ENCODE data around the gene SEMA3D. TPM values are rescaled to one million over a fixed set of nuclear protein-coding genes. Genes with fewer than 3 reads are reported as not detected.

Gene SEMA3D
- total RNA-seq, 1 donor from 2014 or later: 25.1 TPM

- Histone ChIP-seq H3K27me3 (ENCODE audit: control insufficient read depth in 3 of 3, insufficient read depth in 3 of 3, low read length in 3 of 3) (no peaks in the 10 kb centered on the region), H3K9me3 (ENCODE audit: control insufficient read depth in 3 of 3, low read length in 3 of 3) (no peaks in the 10 kb centered on the region), H3K4me3 (ENCODE audit: low read length in 3 of 3) (no peak overlapping the region), H3K9ac (ENCODE audit: low read depth in 1 of 3, low read length in 3 of 3) (no peak overlapping the region), H3K36me3 (ENCODE audit: control insufficient read depth in 3 of 3, insufficient read depth in 3 of 3, low read length in 3 of 3) (no peaks in the 10 kb centered on the region), H3K4me1 (ENCODE audit: control insufficient read depth in 3 of 3, insufficient read depth in 3 of 3, low read length in 3 of 3) (no peaks in the 10 kb centered on the region), H3K27ac (ENCODE audit: low read depth, low read length) (no peak overlapping the region)
These were observed 92.7 kb downstream of the SEMA3D start for GRCh38 chr7:85094046-85094725.

- H3K27ac ChIP-seq (ENCODE audit: low read depth, low read length): no peak overlapping the region
- H3K27me3 ChIP-seq (ENCODE audit: control insufficient read depth in 3 of 3, insufficient read depth in 3 of 3, low read length in 3 of 3): no peaks in the 10 kb centered on the region
- H3K4me3 ChIP-seq (ENCODE audit: low read length in 3 of 3): no peak overlapping the region
- H3K9me3 ChIP-seq (ENCODE audit: control insufficient read depth in 3 of 3, low read length in 3 of 3): no peaks in the 10 kb centered on the region
- no peaks in the 10 kb centered on the region for H3K4me1 ChIP-seq (ENCODE audit: control insufficient read depth in 3 of 3, insufficient read depth in 3 of 3, low read length in 3 of 3)
- H3K9ac ChIP-seq (ENCODE audit: low read depth in 1 of 3, low read length in 3 of 3): no peak overlapping the region
- no peaks in the 10 kb centered on the region for H3K36me3 ChIP-seq (ENCODE audit: control insufficient read depth in 3 of 3, insufficient read depth in 3 of 3, low read length in 3 of 3)
These were observed 95.3 kb downstream of the SEMA3D start for GRCh38 chr7:85091565-85091928.

- H3K9ac ChIP-seq (ENCODE audit: low read depth in 1 of 3, low read length in 3 of 3): no peak overlapping the region
- no peaks in the 10 kb centered on the region for H3K27me3 ChIP-seq (ENCODE audit: control insufficient read depth in 3 of 3, insufficient read depth in 3 of 3, low read length in 3 of 3)
- no peak overlapping the region for H3K27ac ChIP-seq (ENCODE audit: low read depth, low read length)
These were observed 95.8 kb downstream of the SEMA3D start for GRCh38 chr7:85090919-85091564.

GRCh38 chr7:85090143-85090542 lies 96.7 kb downstream of the SEMA3D start:
- H3K9me3 ChIP-seq (ENCODE audit: control insufficient read depth in 3 of 3, low read length in 3 of 3): no peaks in the 10 kb centered on the region
- no peak overlapping the region for H3K4me3 ChIP-seq (ENCODE audit: low read length in 3 of 3)
- no peak overlapping the region for H3K27ac ChIP-seq (ENCODE audit: low read depth, low read length)
- no peaks in the 10 kb centered on the region for H3K27me3 ChIP-seq (ENCODE audit: control insufficient read depth in 3 of 3, insufficient read depth in 3 of 3, low read length in 3 of 3)
- H3K36me3 ChIP-seq (ENCODE audit: control insufficient read depth in 3 of 3, insufficient read depth in 3 of 3, low read length in 3 of 3): no peaks in the 10 kb centered on the region
- H3K4me1 ChIP-seq (ENCODE audit: control insufficient read depth in 3 of 3, insufficient read depth in 3 of 3, low read length in 3 of 3): no peaks in the 10 kb centered on the region
- no peak overlapping the region for H3K9ac ChIP-seq (ENCODE audit: low read depth in 1 of 3, low read length in 3 of 3)

More at GRCh38 chr7:85090919-85091564, 95.8 kb downstream of the SEMA3D start:
- Histone ChIP-seq H3K9me3 (ENCODE audit: control insufficient read depth in 3 of 3, low read length in 3 of 3) (no peaks in the 10 kb centered on the region), H3K36me3 (ENCODE audit: control insufficient read depth in 3 of 3, insufficient read depth in 3 of 3, low read length in 3 of 3) (no peaks in the 10 kb centered on the region), H3K4me1 (ENCODE audit: control insufficient read depth in 3 of 3, insufficient read depth in 3 of 3, low read length in 3 of 3) (no peaks in the 10 kb centered on the region), H3K4me3 (ENCODE audit: low read length in 3 of 3) (no peak overlapping the region)

- Histone ChIP-seq H3K27me3 (ENCODE audit: control insufficient read depth in 3 of 3, insufficient read depth in 3 of 3, low read length in 3 of 3) (no peaks in the 10 kb centered on the region), H3K9me3 (ENCODE audit: control insufficient read depth in 3 of 3, low read length in 3 of 3) (no peaks in the 10 kb centered on the region), H3K36me3 (ENCODE audit: control insufficient read depth in 3 of 3, insufficient read depth in 3 of 3, low read length in 3 of 3) (no peaks in the 10 kb centered on the region), H3K9ac (ENCODE audit: low read depth in 1 of 3, low read length in 3 of 3) (no peak overlapping the region), H3K4me1 (ENCODE audit: control insufficient read depth in 3 of 3, insufficient read depth in 3 of 3, low read length in 3 of 3) (no peaks in the 10 kb centered on the region), H3K27ac (ENCODE audit: low read depth, low read length) (no peak overlapping the region), H3K4me3 (ENCODE audit: low read length in 3 of 3) (no peak overlapping the region)
These were observed 105.0 kb downstream of the SEMA3D start for GRCh38 chr7:85081846-85082245.

- Histone ChIP-seq H3K27me3 (ENCODE audit: control insufficient read depth in 3 of 3, insufficient read depth in 3 of 3, low read length in 3 of 3) (no peaks in the 10 kb centered on the region), H3K4me1 (ENCODE audit: control insufficient read depth in 3 of 3, insufficient read depth in 3 of 3, low read length in 3 of 3) (no peaks in the 10 kb centered on the region), H3K4me3 (ENCODE audit: low read length in 3 of 3) (no peak overlapping the region), H3K9ac (ENCODE audit: low read depth in 1 of 3, low read length in 3 of 3) (no peak overlapping the region), H3K9me3 (ENCODE audit: control insufficient read depth in 3 of 3, low read length in 3 of 3) (no peaks in the 10 kb centered on the region), H3K36me3 (ENCODE audit: control insufficient read depth in 3 of 3, insufficient read depth in 3 of 3, low read length in 3 of 3) (no peaks in the 10 kb centered on the region), H3K27ac (ENCODE audit: low read depth, low read length) (no peak overlapping the region)
These were observed 105.5 kb downstream of the SEMA3D start for GRCh38 chr7:85081392-85081791.

GRCh38 chr7:85079434-85079833 lies 107.4 kb downstream of the SEMA3D start:
- Histone ChIP-seq H3K27me3 (ENCODE audit: control insufficient read depth in 3 of 3, insufficient read depth in 3 of 3, low read length in 3 of 3) (no peaks in the 10 kb centered on the region), H3K36me3 (ENCODE audit: control insufficient read depth in 3 of 3, insufficient read depth in 3 of 3, low read length in 3 of 3) (no peaks in the 10 kb centered on the region), H3K9me3 (ENCODE audit: control insufficient read depth in 3 of 3, low read length in 3 of 3) (no peaks in the 10 kb centered on the region)

GRCh38 chr7:85078181-85078580 lies 108.7 kb downstream of the SEMA3D start:
- no peak overlapping the region for H3K4me3 ChIP-seq (ENCODE audit: low read length in 3 of 3)
- H3K27ac ChIP-seq (ENCODE audit: low read depth, low read length): no peak overlapping the region
- no peaks in the 10 kb centered on the region for H3K9me3 ChIP-seq (ENCODE audit: control insufficient read depth in 3 of 3, low read length in 3 of 3)
- H3K4me1 ChIP-seq (ENCODE audit: control insufficient read depth in 3 of 3, insufficient read depth in 3 of 3, low read length in 3 of 3): no peaks in the 10 kb centered on the region
- H3K9ac ChIP-seq (ENCODE audit: low read depth in 1 of 3, low read length in 3 of 3): no peak overlapping the region
- no peaks in the 10 kb centered on the region for H3K27me3 ChIP-seq (ENCODE audit: control insufficient read depth in 3 of 3, insufficient read depth in 3 of 3, low read length in 3 of 3)
- H3K36me3 ChIP-seq (ENCODE audit: control insufficient read depth in 3 of 3, insufficient read depth in 3 of 3, low read length in 3 of 3): no peaks in the 10 kb centered on the region

More at GRCh38 chr7:85079434-85079833, 107.4 kb downstream of the SEMA3D start:
- Histone ChIP-seq H3K9ac (ENCODE audit: low read depth in 1 of 3, low read length in 3 of 3) (no peak overlapping the region), H3K4me1 (ENCODE audit: control insufficient read depth in 3 of 3, insufficient read depth in 3 of 3, low read length in 3 of 3) (no peaks in the 10 kb centered on the region), H3K4me3 (ENCODE audit: low read length in 3 of 3) (no peak overlapping the region), H3K27ac (ENCODE audit: low read depth, low read length) (no peak overlapping the region)

- H3K9me3 ChIP-seq (ENCODE audit: control insufficient read depth in 3 of 3, low read length in 3 of 3): no peaks in the 10 kb centered on the region
- no peak overlapping the region for H3K9ac ChIP-seq (ENCODE audit: low read depth in 1 of 3, low read length in 3 of 3)
- H3K36me3 ChIP-seq (ENCODE audit: control insufficient read depth in 3 of 3, insufficient read depth in 3 of 3, low read length in 3 of 3): no peaks in the 10 kb centered on the region
- H3K4me1 ChIP-seq (ENCODE audit: control insufficient read depth in 3 of 3, insufficient read depth in 3 of 3, low read length in 3 of 3): no peaks in the 10 kb centered on the region
- no peaks in the 10 kb centered on the region for H3K27me3 ChIP-seq (ENCODE audit: control insufficient read depth in 3 of 3, insufficient read depth in 3 of 3, low read length in 3 of 3)
- H3K4me3 ChIP-seq (ENCODE audit: low read length in 3 of 3): no peak overlapping the region
- H3K27ac ChIP-seq (ENCODE audit: low read depth, low read length): no peak overlapping the region
These were observed 111.0 kb downstream of the SEMA3D start for GRCh38 chr7:85075864-85076263.

GRCh38 chr7:85074992-85075391 lies 111.9 kb downstream of the SEMA3D start:
- H3K27me3 ChIP-seq (ENCODE audit: control insufficient read depth in 3 of 3, insufficient read depth in 3 of 3, low read length in 3 of 3): no peaks in the 10 kb centered on the region
- no peaks in the 10 kb centered on the region for H3K4me1 ChIP-seq (ENCODE audit: control insufficient read depth in 3 of 3, insufficient read depth in 3 of 3, low read length in 3 of 3)
- H3K4me3 ChIP-seq (ENCODE audit: low read length in 3 of 3): no peak overlapping the region
- no peaks in the 10 kb centered on the region for H3K36me3 ChIP-seq (ENCODE audit: control insufficient read depth in 3 of 3, insufficient read depth in 3 of 3, low read length in 3 of 3)
- no peaks in the 10 kb centered on the region for H3K9me3 ChIP-seq (ENCODE audit: control insufficient read depth in 3 of 3, low read length in 3 of 3)
- H3K9ac ChIP-seq (ENCODE audit: low read depth in 1 of 3, low read length in 3 of 3): no peak overlapping the region
- no peak overlapping the region for H3K27ac ChIP-seq (ENCODE audit: low read depth, low read length)

Data from skeletal muscle tissue (tissue), 4 donors.